ENCODE data around the gene ZFYVE9.

ZFYVE9 gene

DNA sequence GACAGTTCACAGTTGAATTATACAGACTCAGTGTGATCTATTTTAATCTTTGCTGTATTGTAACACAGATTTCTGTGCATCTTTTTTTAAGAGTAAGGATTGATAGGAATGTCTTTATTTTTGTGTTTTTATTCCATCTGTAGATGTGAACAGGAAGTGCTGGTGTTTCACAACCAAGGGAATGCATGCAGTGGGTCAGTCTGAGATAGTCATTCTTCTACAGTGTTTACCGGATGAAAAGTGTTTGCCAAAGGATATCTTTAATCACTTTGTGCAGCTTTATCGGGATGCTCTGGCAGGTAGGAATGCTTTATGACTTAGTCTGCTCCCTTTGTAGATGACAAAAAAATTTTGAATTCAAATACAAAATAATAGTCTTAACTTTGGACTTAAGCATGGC, 139.6 kb downstream of the ZFYVE9 start:
- no peaks in the 10 kb centered on the region for H3K4me1 ChIP-seq (ENCODE audit: control insufficient read depth, insufficient read depth, low read length)
- no peaks in the 10 kb centered on the region for H3K36me3 ChIP-seq (ENCODE audit: control insufficient read depth, insufficient read depth, low read length)
- no peaks in the 10 kb centered on the region for H3K27me3 ChIP-seq (ENCODE audit: control insufficient read depth, insufficient read depth, low read length)
- H3K9ac ChIP-seq (ENCODE audit: low read length), result no peak overlapping the region
- no peak overlapping the region for H3K4me3 ChIP-seq (ENCODE audit: low read length)
- no peaks in the 10 kb centered on the region for H3K9me3 ChIP-seq (ENCODE audit: control insufficient read depth, low read length)

- Histone ChIP-seq H3K9ac (ENCODE audit: low read length) (no peak overlapping the region), H3K4me1 (ENCODE audit: control insufficient read depth, insufficient read depth, low read length) (no peaks in the 10 kb centered on the region), H3K4me3 (ENCODE audit: low read length) (no peak overlapping the region), H3K36me3 (ENCODE audit: control insufficient read depth, insufficient read depth, low read length) (no peaks in the 10 kb centered on the region), H3K9me3 (ENCODE audit: control insufficient read depth, low read length) (no peaks in the 10 kb centered on the region), H3K27me3 (ENCODE audit: control insufficient read depth, insufficient read depth, low read length) (no peaks in the 10 kb centered on the region)
Measured at GRCh38 chr1:52288286-52288685, 146.4 kb downstream of the ZFYVE9 start.

- Histone ChIP-seq H3K4me3 (ENCODE audit: low read length) (no peak overlapping the region), H3K36me3 (ENCODE audit: control insufficient read depth, insufficient read depth, low read length) (no peaks in the 10 kb centered on the region)
Measured at GRCh38 chr1:52294580-52294979, 152.7 kb downstream of the ZFYVE9 start.

DNA sequence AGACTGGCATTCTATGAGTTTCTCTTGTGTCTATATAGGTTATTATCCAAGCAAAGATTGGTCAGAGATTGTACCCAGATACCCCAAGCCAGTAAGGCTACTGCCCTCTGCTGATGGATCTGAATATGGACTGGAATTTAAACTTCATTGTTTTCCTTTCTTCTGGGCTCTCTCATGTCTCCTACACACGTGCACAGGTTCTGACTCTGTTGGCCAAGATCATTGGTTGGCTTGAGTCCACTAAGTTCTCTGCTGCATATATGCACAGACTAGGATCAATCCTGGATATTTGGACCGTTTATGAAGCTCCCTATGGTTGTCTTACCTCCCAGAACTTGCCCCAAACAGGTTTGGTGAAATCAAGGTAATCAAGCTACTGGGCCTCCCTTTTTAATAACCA, 154.5 kb downstream of the ZFYVE9 start:
- Histone ChIP-seq H3K36me3 (ENCODE audit: control insufficient read depth, insufficient read depth, low read length) (no peaks in the 10 kb centered on the region), H3K9me3 (ENCODE audit: control insufficient read depth, low read length) (no peaks in the 10 kb centered on the region), H3K4me1 (ENCODE audit: control insufficient read depth, insufficient read depth, low read length) (no peaks in the 10 kb centered on the region), H3K9ac (ENCODE audit: low read length) (no peak overlapping the region), H3K4me3 (ENCODE audit: low read length) (no peak overlapping the region), H3K27me3 (ENCODE audit: control insufficient read depth, insufficient read depth, low read length) (no peaks in the 10 kb centered on the region)

More at GRCh38 chr1:52294580-52294979, 152.7 kb downstream of the ZFYVE9 start:
- Histone ChIP-seq H3K9ac (ENCODE audit: low read length) (no peak overlapping the region), H3K4me1 (ENCODE audit: control insufficient read depth, insufficient read depth, low read length) (no peaks in the 10 kb centered on the region), H3K27me3 (ENCODE audit: control insufficient read depth, insufficient read depth, low read length) (no peaks in the 10 kb centered on the region), H3K9me3 (ENCODE audit: control insufficient read depth, low read length) (no peaks in the 10 kb centered on the region)

DNA sequence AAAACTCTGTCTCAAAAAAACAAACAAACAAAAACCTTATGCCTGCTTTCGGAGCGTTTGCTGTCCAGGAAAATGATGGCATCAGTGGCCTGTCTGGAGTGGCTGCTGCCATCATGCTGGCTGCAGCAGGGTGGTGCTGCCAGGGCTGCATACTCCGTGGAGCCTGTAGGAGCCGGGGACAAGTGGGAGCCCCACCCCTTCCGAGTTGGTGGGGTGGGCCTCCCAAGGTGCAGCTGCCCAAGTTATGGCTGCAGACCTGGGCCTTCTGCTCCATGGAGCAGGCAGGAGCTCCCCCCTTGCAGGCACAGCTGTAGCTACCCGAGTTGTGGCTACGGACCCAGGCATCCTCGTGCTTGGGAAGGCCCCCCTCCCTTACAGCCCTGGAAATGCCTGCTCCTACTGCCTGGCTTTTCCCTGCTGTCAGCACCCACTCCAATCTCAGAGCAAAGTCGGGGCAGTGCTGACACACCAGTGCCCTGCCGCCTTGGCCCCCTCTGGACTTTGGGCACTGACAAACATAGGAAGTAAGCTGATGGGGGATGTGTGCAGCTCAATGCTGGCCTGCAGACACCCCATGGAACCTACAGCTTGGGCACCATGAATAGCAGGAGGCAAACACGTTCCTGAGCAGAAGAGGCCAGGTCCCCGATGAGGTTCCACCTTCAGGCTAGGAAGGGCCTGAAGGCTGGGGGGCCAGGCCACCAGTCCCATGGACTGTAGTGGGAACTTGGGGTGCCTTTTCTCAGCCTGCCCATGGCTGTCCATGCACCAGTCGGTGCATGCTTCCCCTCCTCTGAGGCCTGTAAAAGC, 163.7 kb downstream of the ZFYVE9 start:
- H3K36me3 ChIP-seq (ENCODE audit: control insufficient read depth, insufficient read depth, low read length), result no peaks in the 10 kb centered on the region
- H3K4me3 ChIP-seq (ENCODE audit: low read length), result no peak overlapping the region
- no peaks in the 10 kb centered on the region for H3K27me3 ChIP-seq (ENCODE audit: control insufficient read depth, insufficient read depth, low read length)
- H3K9ac ChIP-seq (ENCODE audit: low read length), result no peak overlapping the region
- H3K4me1 ChIP-seq (ENCODE audit: control insufficient read depth, insufficient read depth, low read length), result no peaks in the 10 kb centered on the region
- no peaks in the 10 kb centered on the region for H3K9me3 ChIP-seq (ENCODE audit: control insufficient read depth, low read length)

DNA sequence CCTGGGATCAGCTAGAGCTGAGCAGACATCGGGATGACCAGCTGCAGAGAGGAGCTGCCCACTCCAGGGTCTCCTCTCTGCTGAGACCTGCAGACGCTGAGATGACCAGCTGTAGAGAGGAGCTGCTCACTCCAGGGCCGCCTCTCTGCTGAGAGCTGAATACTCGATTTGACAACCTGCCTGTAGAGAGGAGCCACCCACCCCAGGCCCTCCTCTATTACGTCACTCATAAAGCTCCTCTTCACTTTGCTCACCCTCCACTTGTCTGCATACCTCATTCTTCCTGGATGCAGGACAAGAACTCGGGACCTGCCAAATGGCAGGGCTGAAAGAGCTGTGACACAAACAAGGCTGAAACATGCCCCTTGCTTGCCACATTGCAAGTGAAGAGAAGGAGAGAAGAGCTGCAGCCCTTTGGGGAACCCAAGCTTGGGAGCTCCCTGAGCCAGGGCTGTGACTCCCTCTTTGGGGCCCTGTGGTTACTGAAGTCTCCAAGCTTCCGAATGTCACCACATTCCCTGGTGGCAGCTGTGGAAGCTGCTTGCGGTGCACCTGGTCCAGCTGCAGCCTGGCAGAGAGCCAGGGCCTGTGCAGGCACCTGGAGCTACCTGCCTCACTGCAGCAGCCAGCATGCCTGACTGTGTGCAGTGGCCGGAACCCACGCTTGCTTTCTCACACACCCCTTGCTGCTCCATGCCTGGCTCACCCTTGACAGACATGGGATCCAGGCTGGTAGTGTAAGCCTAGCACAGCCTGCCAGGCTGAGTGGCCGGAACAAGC, 164.5 kb downstream of the ZFYVE9 start:
- no peak overlapping the region for H3K4me3 ChIP-seq (ENCODE audit: low read length)
- H3K9ac ChIP-seq (ENCODE audit: low read length), result no peak overlapping the region
- no peaks in the 10 kb centered on the region for H3K36me3 ChIP-seq (ENCODE audit: control insufficient read depth, insufficient read depth, low read length)
- no peaks in the 10 kb centered on the region for H3K27me3 ChIP-seq (ENCODE audit: control insufficient read depth, insufficient read depth, low read length)
- H3K4me1 ChIP-seq (ENCODE audit: control insufficient read depth, insufficient read depth, low read length), result no peaks in the 10 kb centered on the region
- no peaks in the 10 kb centered on the region for H3K9me3 ChIP-seq (ENCODE audit: control insufficient read depth, low read length)

GRCh38 chr1:52321061-52321460, 179.2 kb downstream of the ZFYVE9 start:
- no peaks in the 10 kb centered on the region for H3K4me1 ChIP-seq (ENCODE audit: control insufficient read depth, insufficient read depth, low read length)
- no peak overlapping the region for H3K9ac ChIP-seq (ENCODE audit: low read length)
- no peaks in the 10 kb centered on the region for H3K9me3 ChIP-seq (ENCODE audit: control insufficient read depth, low read length)
- H3K27me3 ChIP-seq (ENCODE audit: control insufficient read depth, insufficient read depth, low read length), result no peaks in the 10 kb centered on the region
- H3K36me3 ChIP-seq (ENCODE audit: control insufficient read depth, insufficient read depth, low read length), result no peaks in the 10 kb centered on the region
- H3K4me3 ChIP-seq (ENCODE audit: low read length), result no peak overlapping the region

DNA sequence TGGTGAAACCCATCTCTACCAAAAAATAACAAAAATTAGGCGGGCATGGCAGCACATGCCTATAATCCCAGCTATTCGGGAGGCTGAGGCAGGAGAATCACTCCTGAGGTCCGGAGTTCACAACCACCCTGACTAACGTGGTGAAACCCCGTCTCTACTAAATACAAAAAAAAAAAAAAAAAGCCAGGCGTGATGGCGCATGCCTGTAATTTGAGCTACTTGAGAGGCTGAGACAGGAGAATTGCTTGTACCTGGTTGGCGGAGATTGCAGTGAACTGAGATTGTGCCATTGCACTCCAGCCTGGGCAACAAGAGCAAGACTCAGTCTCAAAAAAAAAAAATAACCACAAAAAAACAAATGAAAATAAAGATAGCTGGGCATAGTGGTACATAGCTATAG, 181.8 kb downstream of the ZFYVE9 start:
- no peaks in the 10 kb centered on the region for H3K36me3 ChIP-seq (ENCODE audit: control insufficient read depth, insufficient read depth, low read length)
- no peak overlapping the region for H3K4me3 ChIP-seq (ENCODE audit: low read length)
- H3K9me3 ChIP-seq (ENCODE audit: control insufficient read depth, low read length), result no peaks in the 10 kb centered on the region
- no peaks in the 10 kb centered on the region for H3K4me1 ChIP-seq (ENCODE audit: control insufficient read depth, insufficient read depth, low read length)
- H3K27me3 ChIP-seq (ENCODE audit: control insufficient read depth, insufficient read depth, low read length), result no peaks in the 10 kb centered on the region
- no peak overlapping the region for H3K9ac ChIP-seq (ENCODE audit: low read length)

DNA sequence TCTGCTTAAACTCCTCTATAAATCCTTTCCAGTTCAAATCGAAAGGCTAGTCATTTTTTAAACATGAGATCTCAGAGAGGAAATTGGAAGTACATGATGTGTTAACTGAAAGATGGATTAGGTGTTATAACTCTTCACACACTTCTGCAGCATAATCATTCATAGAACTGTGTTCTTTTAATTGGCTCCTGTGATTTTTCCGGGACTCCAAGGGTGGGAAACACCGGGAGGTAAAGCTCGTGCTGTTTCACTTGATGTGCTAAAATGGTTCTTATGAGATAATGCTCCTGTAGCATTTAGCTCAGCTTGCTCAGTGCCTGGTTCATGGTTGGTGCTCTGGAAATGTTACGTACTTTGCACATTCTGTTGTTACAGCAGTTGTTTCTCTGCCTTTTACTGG, 183.9 kb downstream of the ZFYVE9 start:
- no peaks in the 10 kb centered on the region for H3K4me1 ChIP-seq (ENCODE audit: control insufficient read depth, insufficient read depth, low read length)
- H3K36me3 ChIP-seq (ENCODE audit: control insufficient read depth, insufficient read depth, low read length), result no peaks in the 10 kb centered on the region
- no peak overlapping the region for H3K4me3 ChIP-seq (ENCODE audit: low read length)
- H3K9ac ChIP-seq (ENCODE audit: low read length), result no peak overlapping the region
- H3K27me3 ChIP-seq (ENCODE audit: control insufficient read depth, insufficient read depth, low read length), result no peaks in the 10 kb centered on the region
- H3K9me3 ChIP-seq (ENCODE audit: control insufficient read depth, low read length), result no peaks in the 10 kb centered on the region

DNA sequence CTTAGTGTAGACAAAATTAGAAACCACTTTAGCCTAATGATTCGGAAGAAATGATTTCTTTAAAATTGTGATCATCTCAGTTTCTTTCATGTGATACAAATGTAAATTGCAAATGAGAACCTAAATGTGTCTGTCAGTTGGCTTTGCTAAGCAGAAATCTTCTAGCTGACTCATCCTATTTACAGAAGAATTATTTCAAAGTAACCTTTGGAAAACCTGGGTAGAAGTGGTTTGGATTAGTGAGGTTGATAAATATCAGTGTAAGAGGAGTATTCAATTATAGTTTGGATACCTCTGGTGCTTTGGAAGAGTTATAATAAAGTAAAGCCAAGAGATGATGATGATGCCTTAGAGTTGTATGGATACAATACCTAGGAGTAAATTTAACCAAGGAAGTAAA, 186.7 kb downstream of the ZFYVE9 start:
- no peak overlapping the region for H3K4me3 ChIP-seq (ENCODE audit: low read length)
- no peaks in the 10 kb centered on the region for H3K36me3 ChIP-seq (ENCODE audit: control insufficient read depth, insufficient read depth, low read length)
- no peaks in the 10 kb centered on the region for H3K27me3 ChIP-seq (ENCODE audit: control insufficient read depth, insufficient read depth, low read length)
- H3K4me1 ChIP-seq (ENCODE audit: control insufficient read depth, insufficient read depth, low read length), result no peaks in the 10 kb centered on the region
- H3K9me3 ChIP-seq (ENCODE audit: control insufficient read depth, low read length), result no peaks in the 10 kb centered on the region
- no peak overlapping the region for H3K9ac ChIP-seq (ENCODE audit: low read length)

- H3K4me3 ChIP-seq (ENCODE audit: low read length), result no peak overlapping the region
- no peaks in the 10 kb centered on the region for H3K4me1 ChIP-seq (ENCODE audit: control insufficient read depth, insufficient read depth, low read length)
- no peaks in the 10 kb centered on the region for H3K9me3 ChIP-seq (ENCODE audit: control insufficient read depth, low read length)
- no peaks in the 10 kb centered on the region for H3K27me3 ChIP-seq (ENCODE audit: control insufficient read depth, insufficient read depth, low read length)
- no peaks in the 10 kb centered on the region for H3K36me3 ChIP-seq (ENCODE audit: control insufficient read depth, insufficient read depth, low read length)
- H3K9ac ChIP-seq (ENCODE audit: low read length), result no peak overlapping the region
Measured at GRCh38 chr1:52332411-52332810, 190.5 kb downstream of the ZFYVE9 start.

GRCh38 chr1:52334906-52335528, 193.1 kb downstream of the ZFYVE9 start:
- H3K4me3 ChIP-seq (ENCODE audit: low read length), result no peak overlapping the region

More at GRCh38 chr1:52334906-52335528, 193.1 kb downstream of the ZFYVE9 start:
- H3K27me3 ChIP-seq (ENCODE audit: control insufficient read depth, insufficient read depth, low read length), result no peaks in the 10 kb centered on the region
- H3K9ac ChIP-seq (ENCODE audit: low read length), result no peak overlapping the region
- H3K36me3 ChIP-seq (ENCODE audit: control insufficient read depth, insufficient read depth, low read length), result peaks cover 4% of the 10 kb centered on the region
- H3K9me3 ChIP-seq (ENCODE audit: control insufficient read depth, low read length), result no peaks in the 10 kb centered on the region
- H3K4me1 ChIP-seq (ENCODE audit: control insufficient read depth, insufficient read depth, low read length), result no peaks in the 10 kb centered on the region
